UCSD-AML1 (cell line): ENCODE data around the gene ALDH1A3.

Experiments used
- DNase-seq: peaks from one replicate; lab custom pipeline; 2025; ENCODE audit not compliant: unreplicated experiment; lab: John Stamatoyannopoulos, UW

ALDH1A3 gene

GRCh38 chr15:100923902-100924301, 44.3 kb downstream of the ALDH1A3 start:
- DNase-seq = no peak

DNA sequence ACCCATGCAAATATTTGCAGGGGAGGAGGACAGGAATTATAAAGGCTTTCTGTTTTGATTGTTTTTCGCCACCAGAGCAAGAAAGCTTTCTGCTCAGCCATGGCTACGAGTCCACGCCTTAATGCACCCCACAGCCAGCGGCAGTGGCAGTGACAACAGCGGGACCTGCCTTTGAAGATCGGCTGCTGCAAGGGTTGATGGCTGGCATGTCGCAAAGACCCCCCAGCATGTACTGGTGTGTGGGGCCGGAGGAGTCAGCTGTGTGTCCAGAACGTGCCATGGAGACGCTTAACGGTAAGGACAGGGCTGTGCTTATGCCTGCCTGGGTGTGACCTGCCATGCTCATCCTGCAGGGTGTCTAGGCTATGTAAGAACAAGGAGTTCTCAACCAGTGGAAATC, 44.8 kb downstream of the ALDH1A3 start:
- DNase-seq = no peak

- no peak for DNase-seq
Observed at GRCh38 chr15:100925480-100925879, 45.8 kb downstream of the ALDH1A3 start.

- DNase-seq = no peak
Observed at GRCh38 chr15:100926258-100926657, 46.6 kb downstream of the ALDH1A3 start.

DNA sequence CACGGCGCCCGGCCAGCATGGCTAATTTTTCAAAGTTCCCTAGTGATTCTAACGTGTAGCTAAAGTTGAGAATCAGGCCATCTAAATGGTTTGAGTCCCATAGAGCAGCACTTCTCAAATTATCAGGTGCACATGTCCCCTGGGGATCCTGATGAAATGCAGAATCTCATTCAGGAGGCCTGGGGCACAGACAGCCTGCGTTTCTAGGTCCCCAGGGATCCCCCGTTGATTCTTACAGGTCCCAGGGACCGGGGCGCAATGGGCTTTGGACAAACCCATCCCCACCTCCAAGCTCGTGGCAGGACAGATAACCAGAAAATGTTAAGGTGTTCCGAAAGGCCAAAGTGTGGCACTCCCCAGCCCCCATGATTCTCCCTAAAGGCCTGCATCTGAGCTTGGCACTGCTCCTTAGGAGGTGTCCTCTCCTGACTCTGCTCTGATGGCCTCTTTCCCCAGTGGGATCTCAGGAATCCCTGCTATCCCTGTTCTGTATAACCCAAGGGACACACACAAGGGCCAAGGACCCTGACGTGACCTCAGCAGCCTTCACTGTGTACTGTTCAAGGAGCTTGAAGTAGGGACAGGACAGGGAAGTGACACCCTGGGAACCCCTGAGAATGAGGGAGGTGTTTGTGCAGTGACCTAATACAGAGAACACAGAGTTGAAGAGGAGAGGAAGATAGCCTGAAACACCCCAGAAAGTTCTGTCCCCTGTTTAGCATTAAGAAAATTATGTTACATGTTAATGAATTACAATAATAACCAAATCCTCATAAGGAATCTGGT, 47.5 kb downstream of the ALDH1A3 start:
- DNase-seq = no peak

DNA sequence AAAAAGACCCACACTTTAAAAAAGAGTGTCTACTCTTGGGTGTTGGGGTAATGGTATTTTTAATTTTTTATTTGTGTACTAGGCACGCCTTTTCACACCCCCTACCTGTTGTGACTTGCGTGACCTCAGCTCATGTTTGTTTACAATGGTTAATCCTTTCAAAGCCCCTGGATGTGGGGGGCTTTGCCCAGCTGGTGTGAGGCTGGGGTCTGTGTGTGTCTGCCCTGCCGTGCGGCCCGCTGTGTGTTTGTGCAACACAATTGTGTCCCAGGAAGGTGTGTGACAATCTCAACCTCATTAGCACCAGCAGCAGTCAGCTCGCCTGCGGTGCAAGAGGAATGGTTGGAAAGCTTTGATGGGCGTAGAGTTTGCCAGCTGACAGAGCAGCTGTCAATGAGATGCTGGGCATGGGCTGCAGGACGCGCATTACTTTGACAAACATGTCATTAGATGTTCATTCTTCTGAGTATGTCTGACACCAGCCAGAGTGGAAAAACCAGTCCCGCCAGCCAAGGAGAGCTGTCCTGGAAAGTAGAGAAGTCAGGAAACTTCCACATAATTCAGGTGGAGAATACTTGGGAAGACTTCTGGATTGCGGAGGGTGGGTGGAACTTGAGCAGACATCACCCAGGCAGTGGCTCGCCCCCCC, 49.1 kb downstream of the ALDH1A3 start:
- no peak for DNase-seq

GRCh38 chr15:100929641-100930042, 50.0 kb downstream of the ALDH1A3 start:
- no peak for DNase-seq

- DNase-seq = no peak
Observed at GRCh38 chr15:100930306-100930848, 50.7 kb downstream of the ALDH1A3 start.

- no peak for DNase-seq
Observed at GRCh38 chr15:100931143-100931890, 51.7 kb downstream of the ALDH1A3 start.

DNA sequence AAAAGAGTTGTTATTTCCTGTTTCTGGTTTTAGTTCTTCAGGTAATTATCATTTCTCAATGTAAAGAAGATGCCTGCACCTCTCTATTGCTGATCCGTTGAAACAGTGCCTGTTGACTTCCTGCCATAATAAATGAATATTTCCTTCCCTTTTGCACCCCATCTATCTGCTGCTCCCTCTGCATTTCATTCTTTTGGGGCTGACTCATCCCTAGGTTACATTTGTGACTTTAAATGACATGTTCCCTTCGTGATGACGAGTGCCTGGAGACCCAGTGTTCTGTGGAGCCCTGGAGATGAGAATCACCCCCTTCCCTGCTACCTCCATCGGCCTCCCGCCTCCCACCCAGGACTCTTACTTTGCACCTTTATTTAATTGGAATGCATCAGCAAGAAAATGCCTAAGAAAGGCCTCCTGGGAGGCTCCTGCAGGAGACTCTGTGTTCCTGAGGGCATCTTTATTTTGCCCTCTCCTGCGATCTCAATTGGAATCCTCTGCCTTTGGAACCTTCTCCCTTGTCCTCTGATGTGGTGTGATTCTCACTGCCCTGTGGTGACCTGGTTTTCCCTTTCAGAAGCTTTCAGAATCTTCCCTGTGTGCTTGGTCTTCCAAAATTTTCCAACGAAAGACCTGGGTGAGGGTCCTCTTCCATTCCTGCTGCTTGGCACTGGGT, 53.2 kb downstream of the ALDH1A3 start:
- DNase-seq = no peak

DNA sequence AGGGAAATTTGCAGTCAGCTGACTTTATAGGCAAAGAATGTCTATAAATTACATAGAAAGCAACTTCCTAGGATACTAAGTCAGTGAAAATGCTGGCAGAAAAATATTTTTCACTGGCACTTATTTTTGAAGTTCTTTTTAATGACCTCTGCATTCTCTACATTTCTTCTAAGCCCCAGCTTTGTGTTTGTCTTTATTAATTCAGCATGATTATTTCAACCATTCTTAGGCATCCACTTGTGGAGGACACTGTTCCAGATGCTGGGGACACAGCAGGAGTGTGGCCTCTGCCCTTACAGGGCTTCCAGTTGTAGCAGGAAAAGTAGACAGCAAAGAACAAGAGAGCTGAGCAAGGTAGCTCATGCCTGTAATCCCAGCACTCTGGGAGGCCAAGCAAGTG, 54.5 kb downstream of the ALDH1A3 start:
- no peak for DNase-seq

GRCh38 chr15:100934726-100935125, 55.1 kb downstream of the ALDH1A3 start:
- DNase-seq = no peak

DNA sequence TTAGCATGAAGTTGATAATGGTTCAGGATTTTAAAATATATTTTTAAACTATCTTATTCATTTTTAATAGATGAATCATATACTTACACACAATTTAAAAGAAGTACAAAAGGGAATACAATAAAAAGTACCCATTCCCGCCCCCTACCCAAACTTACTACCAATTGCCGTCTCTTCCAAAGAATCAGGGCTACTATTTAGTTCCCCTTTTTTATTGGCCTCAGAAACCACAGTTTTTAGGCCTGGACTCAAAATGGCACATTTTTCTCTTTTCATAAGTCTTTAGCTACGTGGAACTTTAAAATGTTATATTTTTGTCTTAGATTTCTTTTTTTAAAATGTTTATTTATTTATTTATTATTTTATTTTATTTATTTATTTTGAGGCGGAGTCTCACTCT, 57.5 kb downstream of the ALDH1A3 start:
- DNase-seq = no peak

DNA sequence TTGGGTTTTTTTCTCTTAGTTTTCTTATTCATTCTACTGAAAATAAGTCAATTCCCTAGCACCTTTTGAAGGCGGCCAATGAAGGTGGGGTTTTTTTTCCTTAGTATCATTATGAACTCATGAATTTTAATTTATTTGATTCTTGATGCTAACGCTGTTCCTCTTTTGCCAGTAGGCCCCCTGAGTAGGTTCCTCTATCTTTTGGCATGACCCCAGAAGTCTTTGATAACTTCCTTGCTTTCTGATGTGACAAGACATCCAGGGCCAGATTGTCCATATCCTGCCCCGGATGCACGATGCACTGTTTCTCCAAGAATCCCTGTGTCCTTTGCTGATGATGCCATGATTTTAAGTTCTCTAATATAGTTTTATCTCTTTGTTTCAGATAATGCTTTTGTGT, 60.2 kb downstream of the ALDH1A3 start:
- no peak for DNase-seq

DNA sequence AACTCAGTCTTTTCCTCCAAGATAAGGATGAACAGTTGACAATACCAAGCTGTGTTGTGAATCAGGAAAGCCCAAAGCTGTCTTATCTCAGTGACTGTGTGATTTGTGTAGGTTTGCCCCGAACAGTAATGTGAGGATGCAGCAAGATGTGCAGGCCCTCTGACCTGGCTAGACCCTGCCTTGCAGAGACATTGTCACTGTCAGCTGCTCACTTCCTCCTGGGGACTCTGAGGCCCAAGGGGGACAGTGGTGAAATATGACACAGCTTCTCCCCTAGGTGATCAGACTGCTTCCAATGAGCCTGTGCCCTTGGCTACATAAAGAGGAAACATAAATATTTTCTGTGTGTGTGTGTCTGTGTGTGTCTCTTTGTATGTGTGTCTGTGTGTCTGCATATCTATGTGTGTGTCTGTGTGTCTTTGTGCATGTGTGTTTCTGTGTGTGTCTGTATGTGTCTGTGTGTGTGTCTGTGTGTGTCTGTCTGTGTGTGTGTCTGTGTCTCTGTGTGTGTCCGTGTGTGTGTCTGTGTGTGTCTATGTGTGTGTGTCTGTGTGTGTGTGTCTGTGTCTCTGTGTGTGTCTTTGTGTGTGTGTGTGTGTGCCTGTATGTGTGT, 61.2 kb downstream of the ALDH1A3 start:
- DNase-seq = no peak

DNA sequence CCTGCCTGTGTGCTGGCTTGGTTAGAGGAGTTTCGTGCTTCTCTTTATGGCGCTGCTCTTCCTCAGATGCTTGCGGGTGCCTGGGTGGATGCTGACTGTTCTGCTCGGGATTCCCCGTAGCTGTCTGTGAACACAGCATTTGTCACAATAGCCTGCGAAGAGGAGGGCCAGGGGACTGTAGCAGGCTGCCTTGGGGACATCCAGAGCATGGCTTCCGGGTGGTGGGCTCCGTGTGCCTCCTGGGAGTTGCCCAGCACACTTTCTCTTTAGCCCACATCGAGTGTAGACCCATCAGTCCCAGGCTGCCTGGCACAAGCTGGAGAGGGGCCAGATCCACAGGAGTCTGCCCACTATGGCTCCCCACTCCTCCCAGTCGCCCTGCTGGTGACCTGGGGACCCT, 61.9 kb downstream of the ALDH1A3 start:
- no peak for DNase-seq

GRCh38 chr15:100942656-100943425, 63.2 kb downstream of the ALDH1A3 start:
- DNase-seq = no peak

DNA sequence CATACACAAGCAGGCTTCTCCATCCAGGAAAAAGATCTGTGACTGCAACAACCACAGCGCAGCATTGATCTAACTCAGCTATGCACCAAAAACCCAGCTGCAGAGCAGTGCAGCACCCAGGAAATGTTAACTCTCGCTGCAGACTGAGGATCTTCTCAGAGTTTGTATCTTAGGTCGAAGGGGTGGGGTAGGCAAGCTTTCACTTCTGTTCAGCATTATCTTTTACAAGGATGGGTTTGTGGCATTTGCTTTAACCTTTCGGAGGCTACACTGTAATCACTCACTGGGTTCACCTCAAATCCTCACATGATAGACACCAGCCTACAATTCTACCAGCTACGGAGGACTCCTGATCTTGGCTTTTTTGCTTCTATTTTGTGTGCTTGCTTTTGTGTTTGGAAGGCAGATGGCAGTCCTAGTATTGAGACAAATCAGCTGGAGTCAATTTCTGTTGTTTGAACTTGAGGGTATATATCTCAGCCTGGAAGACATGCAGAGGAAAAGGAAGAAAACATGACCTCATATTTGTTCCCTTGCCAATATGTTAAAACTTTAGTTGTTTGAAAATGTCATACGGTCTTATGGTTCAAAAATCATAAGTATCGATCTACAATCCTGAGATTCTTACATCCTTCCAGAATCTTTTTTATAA, 64.7 kb downstream of the ALDH1A3 start:
- DNase-seq = no peak

- DNase-seq = no peak
Observed at GRCh38 chr15:100944986-100945385, 65.4 kb downstream of the ALDH1A3 start.
